Hepatocyte (in vitro differentiated cells): ENCODE data around the gene ZC3H12D. TPM values are rescaled to one million over a fixed set of nuclear protein-coding genes. Genes with fewer than 3 reads are reported as not detected.

Experiments
- DNase-seq: peaks from one replicate; pipeline ENCODE4 v3.0.0-alpha.2; 2016; ENCODE audit warnings: low spot score
- H2AFZ ChIP-seq: fragments of 200-600 bp; sonication (generic); 2 replicates; pipeline ENCODE4 v1.6.0; 2016; ENCODE audit warnings: antibody characterized with exemption, mild to moderate bottlenecking
- H3K27ac ChIP-seq: fragments of 200-600 bp; sonication (generic); 2 replicates; pipeline ENCODE4 v1.5.1; 2016; ENCODE audit warnings: mild to moderate bottlenecking
- H3K27me3 ChIP-seq: fragments of 200-600 bp; sonication (generic); 2 replicates; pipeline ENCODE4 v1.6.1; 2016
- H3K36me3 ChIP-seq: fragments of 200-600 bp; sonication (generic); replicated peaks from 2 replicates; pipeline ENCODE4 v1.5.1; 2016; ENCODE audit warnings: low read depth; ENCODE audit not compliant: insufficient read depth
- H3K4me1 ChIP-seq: fragments of 200-600 bp; sonication (generic); 2 replicates; pipeline ENCODE4 v1.5.1; 2016; ENCODE audit warnings: mild to moderate bottlenecking, moderate library complexity; ENCODE audit not compliant: insufficient read depth
- H3K4me2 ChIP-seq: fragments of 200-600 bp; sonication (generic); 2 replicates; pipeline ENCODE4 v1.6.0; 2016
- H3K4me3 ChIP-seq: fragments of 200-600 bp; sonication (generic); 2 replicates; pipeline ENCODE4 v1.5.1; 2016; ENCODE audit warnings: mild to moderate bottlenecking
- H3K79me2 ChIP-seq: fragments of 200-600 bp; sonication (generic); 2 replicates; pipeline ENCODE4 v1.6.0; 2017; ENCODE audit warnings: mild to moderate bottlenecking
- H3K9me2 ChIP-seq: fragments of 200-600 bp; sonication (generic); replicated peaks from 2 replicates; pipeline ENCODE4 v1.6.0; 2017; ENCODE audit warnings: mild to moderate bottlenecking; ENCODE audit not compliant: insufficient read depth
- H3K9me3 ChIP-seq: fragments of 200-600 bp; sonication (generic); 2 replicates; pipeline ENCODE4 v1.5.1; 2016; ENCODE audit warnings: low read depth, mild to moderate bottlenecking
- H4K20me1 ChIP-seq: fragments of 200-600 bp; sonication (generic); 2 replicates; pipeline ENCODE4 v1.6.0; 2016; ENCODE audit warnings: mild to moderate bottlenecking; ENCODE audit not compliant: insufficient read depth, poor library complexity, severe bottlenecking
- EZH2 ChIP-seq: fragments of 200-600 bp; sonication (generic); IDR thresholded peaks from 2 replicates; pipeline ENCODE4 v1.6.1; 2016; ENCODE audit warnings: antibody characterized with exemption, mild to moderate bottlenecking, borderline replicate concordance
- EZH2phosphoT487 ChIP-seq: fragments of 200-600 bp; sonication (generic); IDR thresholded peaks from one replicate; pipeline ENCODE4 v1.6.1; 2018; ENCODE audit warnings: antibody characterized with exemption, mild to moderate bottlenecking, low read depth, moderate library complexity; ENCODE audit not compliant: unreplicated experiment, severe bottlenecking
- WGBS: methylation state at CpG from one replicate; pipeline ENCODE4 v1.1.6; 2016; ENCODE audit warnings: low lambda C conversion rate; ENCODE audit errors: missing lambda C conversion rate; 5-methylcytosine and 5-hydroxymethylcytosine counted together
- polyA plus RNA-seq: library from polyadenylated mRNA; unstranded; fragments of >200 nt; fragmentation: Nextera tagmentation; extraction: Ambion mirVana; gene quantifications from 2 replicates; pipeline ENCODE4 v1.2.1, GENCODE V29; 2016
- total RNA-seq: library from RNA; depleted of rRNA; stranded (reverse); fragments of >200 nt; gene quantifications from 2 replicates; pipeline ENCODE4 v1.2.3, GENCODE V29; 2014
- TF ChIP-seq, protein P1 (sequence below): fragments of 200-600 bp; sonication (generic); IDR thresholded peaks from 2 replicates; pipeline ENCODE4 v1.5.1; 2016; ENCODE audit warnings: antibody characterized with exemption, mild to moderate bottlenecking; ENCODE audit not compliant: poor library complexity

The ZC3H12D gene
- total and polyA plus RNA-seq, 2 experiments from 2014 or later, result 0.06 to 0.50 TPM

DNA sequence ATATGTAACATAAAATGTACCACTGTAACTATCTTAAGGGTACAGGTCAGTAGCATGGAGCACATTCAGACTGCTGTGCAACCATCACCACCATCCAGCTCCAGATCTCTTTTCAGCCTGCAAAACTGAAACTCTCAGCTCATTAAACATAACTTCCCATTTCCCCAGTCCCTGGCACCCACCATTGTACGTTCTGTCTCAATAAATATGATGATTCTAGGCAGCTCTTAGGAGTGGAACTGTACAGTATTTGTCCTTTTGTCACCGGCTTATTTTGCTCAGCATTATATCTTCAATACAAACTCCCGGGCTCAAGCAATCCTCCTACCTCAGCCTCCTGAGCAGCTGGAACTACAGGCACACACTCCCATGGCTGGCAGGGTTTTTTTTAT lies 1.5 kb downstream of the ZC3H12D start:
- H3K27me3 ChIP-seq, result no peaks in the 10 kb centered on the region
- H3K36me3 ChIP-seq, result no peaks in the 10 kb centered on the region
- no peaks in the 10 kb centered on the region for H4K20me1 ChIP-seq
- no peaks in the 10 kb centered on the region for H3K79me2 ChIP-seq
- peaks cover 6% of the 10 kb centered on the region for H3K4me1 ChIP-seq
- no peak overlapping the region for H3K4me3 ChIP-seq
- H3K4me2 ChIP-seq, result no peak overlapping the region
- no peak overlapping the region for H3K27ac ChIP-seq
- no peaks in the 10 kb centered on the region for H3K9me3 ChIP-seq
- WGBS, result 99% methylated on average over 3 of the region's 3 CpGs
- H2AFZ ChIP-seq, result no peak overlapping the region
- no peaks in the 10 kb centered on the region for H3K9me2 ChIP-seq
- DNase-seq, result no peak
- TF ChIP-seq EZH2phosphoT487, result no peak
- TF ChIP-seq, protein P1, sequence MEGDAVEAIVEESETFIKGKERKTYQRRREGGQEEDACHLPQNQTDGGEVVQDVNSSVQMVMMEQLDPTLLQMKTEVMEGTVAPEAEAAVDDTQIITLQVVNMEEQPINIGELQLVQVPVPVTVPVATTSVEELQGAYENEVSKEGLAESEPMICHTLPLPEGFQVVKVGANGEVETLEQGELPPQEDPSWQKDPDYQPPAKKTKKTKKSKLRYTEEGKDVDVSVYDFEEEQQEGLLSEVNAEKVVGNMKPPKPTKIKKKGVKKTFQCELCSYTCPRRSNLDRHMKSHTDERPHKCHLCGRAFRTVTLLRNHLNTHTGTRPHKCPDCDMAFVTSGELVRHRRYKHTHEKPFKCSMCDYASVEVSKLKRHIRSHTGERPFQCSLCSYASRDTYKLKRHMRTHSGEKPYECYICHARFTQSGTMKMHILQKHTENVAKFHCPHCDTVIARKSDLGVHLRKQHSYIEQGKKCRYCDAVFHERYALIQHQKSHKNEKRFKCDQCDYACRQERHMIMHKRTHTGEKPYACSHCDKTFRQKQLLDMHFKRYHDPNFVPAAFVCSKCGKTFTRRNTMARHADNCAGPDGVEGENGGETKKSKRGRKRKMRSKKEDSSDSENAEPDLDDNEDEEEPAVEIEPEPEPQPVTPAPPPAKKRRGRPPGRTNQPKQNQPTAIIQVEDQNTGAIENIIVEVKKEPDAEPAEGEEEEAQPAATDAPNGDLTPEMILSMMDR, result no peak
- TF ChIP-seq EZH2, result no peak

DNA sequence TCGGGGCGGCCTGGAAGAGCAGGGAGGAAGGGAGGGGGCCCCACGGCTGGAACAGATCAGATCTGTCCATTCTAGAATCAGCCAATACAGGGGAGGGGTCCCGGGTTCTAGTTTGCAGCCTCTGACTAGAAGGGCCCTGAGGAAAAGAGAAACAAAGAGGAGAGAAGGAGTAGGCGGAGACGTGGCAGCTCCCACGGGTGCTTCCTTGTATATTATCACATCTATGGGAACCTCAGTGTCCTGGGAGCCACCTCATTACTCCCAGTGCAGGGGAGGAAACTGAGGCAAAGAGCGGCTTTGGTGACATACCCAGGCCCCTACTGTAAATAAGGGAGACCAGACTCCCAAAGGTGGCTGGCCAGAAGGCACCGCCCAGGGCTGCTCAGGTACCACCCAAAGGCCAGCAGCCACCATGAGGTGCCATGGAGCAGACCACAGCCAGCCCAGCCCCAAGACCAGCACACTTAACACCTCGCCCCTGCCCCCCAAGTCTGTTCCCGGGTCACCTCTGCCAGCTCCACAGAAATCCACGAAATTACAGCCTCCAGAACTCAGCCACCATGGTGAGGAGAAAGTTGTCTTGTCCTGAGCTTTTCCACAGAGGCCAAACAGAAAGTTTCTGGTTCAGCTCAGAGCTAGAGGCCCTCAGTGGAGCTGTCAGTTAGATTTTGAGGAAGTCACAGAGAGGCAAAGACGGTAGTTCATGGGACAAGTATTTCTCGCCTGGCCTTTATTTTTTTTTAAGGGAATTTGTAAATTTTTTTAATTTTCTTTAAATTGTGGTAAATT lies 2.1 kb downstream of the ZC3H12D start:
- no peaks in the 10 kb centered on the region for H3K27me3 ChIP-seq
- no peaks in the 10 kb centered on the region for H4K20me1 ChIP-seq
- no peak overlapping the region for H3K4me2 ChIP-seq
- no peak overlapping the region for H3K4me3 ChIP-seq
- peaks cover 6% of the 10 kb centered on the region for H3K4me1 ChIP-seq
- no peaks in the 10 kb centered on the region for H3K79me2 ChIP-seq
- TF ChIP-seq EZH2 (no peak), EZH2phosphoT487 (no peak)
- TF ChIP-seq, protein P1, result no peak
- no peak overlapping the region for H2AFZ ChIP-seq
- H3K27ac ChIP-seq, result no peak overlapping the region
- 86% methylated on average over 13 of the region's 14 CpGs for WGBS
- no peaks in the 10 kb centered on the region for H3K9me3 ChIP-seq
- H3K9me2 ChIP-seq, result no peaks in the 10 kb centered on the region
- no peak for DNase-seq
- H3K36me3 ChIP-seq, result no peaks in the 10 kb centered on the region

DNA sequence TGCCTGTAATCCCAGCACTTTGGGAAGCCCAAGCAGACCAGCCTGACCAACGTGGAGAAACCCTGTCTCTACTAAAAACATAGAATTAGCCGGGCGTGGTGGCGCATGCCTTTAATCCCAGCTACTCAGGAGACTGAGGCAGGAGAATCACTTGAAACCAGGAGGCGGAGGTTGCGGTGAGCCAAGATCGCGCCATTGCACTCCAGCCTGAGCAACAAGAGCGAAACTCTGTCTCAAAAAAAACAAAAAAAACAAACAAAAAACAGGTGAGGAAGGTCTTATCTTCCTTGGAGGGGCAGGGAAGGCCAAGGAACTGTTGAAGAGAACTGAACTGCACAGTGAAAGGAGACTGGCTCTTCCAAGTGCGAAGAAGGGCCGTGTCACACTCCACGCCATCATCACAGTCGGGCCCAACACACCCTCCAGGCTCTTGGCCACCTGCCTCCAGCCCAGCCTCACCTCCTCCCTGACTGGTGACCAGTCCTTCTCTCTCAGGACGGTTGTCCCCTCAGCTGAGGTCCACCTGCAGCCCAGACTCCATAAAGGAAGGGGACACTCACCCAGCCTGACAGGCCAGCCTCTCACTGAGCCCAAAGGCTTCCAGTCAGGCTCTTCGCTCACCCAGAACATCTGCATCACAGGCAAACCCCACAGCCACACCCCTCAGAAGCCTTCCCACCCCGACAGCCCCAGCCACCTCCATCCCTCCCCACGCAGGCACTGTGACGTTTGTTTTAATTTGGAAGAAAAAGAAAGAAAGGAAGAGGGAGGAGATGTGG lies 4.1 kb downstream of the ZC3H12D start:
- H3K9me3 ChIP-seq, result no peaks in the 10 kb centered on the region
- no peak overlapping the region for H3K4me3 ChIP-seq
- no peak for DNase-seq
- H3K79me2 ChIP-seq, result no peaks in the 10 kb centered on the region
- no peak overlapping the region for H3K27ac ChIP-seq
- TF ChIP-seq EZH2phosphoT487 (no peak), EZH2 (no peak)
- TF ChIP-seq, protein P1, result no peak
- 93% methylated on average over 18 of the region's 18 CpGs for WGBS
- no peak overlapping the region for H2AFZ ChIP-seq
- H3K36me3 ChIP-seq, result no peaks in the 10 kb centered on the region
- H4K20me1 ChIP-seq, result no peaks in the 10 kb centered on the region
- no peaks in the 10 kb centered on the region for H3K9me2 ChIP-seq
- no peaks in the 10 kb centered on the region for H3K27me3 ChIP-seq
- peaks cover 4% of the 10 kb centered on the region for H3K4me1 ChIP-seq
- H3K4me2 ChIP-seq, result no peak overlapping the region
